Measurements from ENCODE around the gene DEPDC1B.
"Not testable (repeated sequence)": the region's sequence is repeated elsewhere in the genome, so short reads cannot be mapped to it uniquely, and the experiment has no call there.

The DEPDC1B gene

DNA sequence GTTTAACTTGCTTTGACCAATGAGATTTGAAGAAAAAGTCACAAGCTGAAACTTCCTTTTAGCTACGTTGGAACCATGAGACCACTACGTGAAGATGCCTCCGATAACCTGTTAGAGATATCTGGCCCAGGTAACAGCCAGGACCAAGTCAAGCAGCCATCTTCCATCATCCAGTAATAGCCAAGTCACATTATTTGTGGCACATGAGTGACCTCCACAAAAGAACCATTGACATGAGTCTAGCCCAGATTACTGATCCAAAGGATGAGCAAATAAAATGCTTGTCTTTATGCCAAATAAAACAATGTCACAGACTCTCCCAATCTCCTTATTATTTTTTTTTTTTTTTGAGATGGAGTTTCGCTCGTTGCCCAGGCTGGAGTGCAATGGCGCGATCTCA lies 1.6 kb downstream of the DEPDC1B start:
- Histone ChIP-seq H3K36me3 (ENCODE audit: control insufficient read depth, insufficient read depth, low read length) (peaks cover 4% of the 10 kb centered on the region; the same call in 1 of the 2 replicates), H3K9me3 (ENCODE audit: control insufficient read depth, insufficient read depth, low read length) (no peaks in the 10 kb centered on the region), H3K9ac (ENCODE audit: low read depth, low read length) (no peak overlapping the region), H3K4me3 (ENCODE audit: low read depth, low read length) (no peak overlapping the region), H3K27ac (ENCODE audit: low read depth, low read length) (no peak overlapping the region), H3K4me1 (ENCODE audit: control insufficient read depth, insufficient read depth, low read length) (0 out of 2 replicates have a peak, but pooled peaks cover 4% of the 10 kb centered on the region), H3K27me3 (ENCODE audit: control insufficient read depth, insufficient read depth, low read length) (no peaks in the 10 kb centered on the region)

DNA sequence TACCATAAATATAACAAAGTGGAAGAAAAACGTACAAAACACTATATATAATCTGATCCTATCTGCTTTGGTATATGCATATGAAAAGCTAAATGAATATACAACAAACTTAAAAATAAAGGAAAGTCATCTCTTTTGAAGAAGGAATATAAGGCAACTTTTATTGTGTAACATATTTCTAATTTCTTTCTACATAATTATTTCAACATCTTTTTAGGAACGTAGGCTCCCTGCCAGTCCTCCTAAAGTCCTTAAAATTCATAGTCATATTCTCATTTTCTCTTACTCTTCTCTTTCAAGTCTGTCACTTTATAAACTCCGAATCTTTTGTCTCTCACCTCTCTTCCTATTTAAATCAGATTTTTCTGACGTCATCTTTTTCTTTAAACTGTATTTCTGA lies 9.6 kb downstream of the DEPDC1B start:
- H3K27ac ChIP-seq (ENCODE audit: low read depth, low read length) = no peak overlapping the region
- H3K36me3 ChIP-seq (ENCODE audit: control insufficient read depth, insufficient read depth, low read length) = peaks cover 23% of the 10 kb centered on the region
- H3K4me3 ChIP-seq (ENCODE audit: low read depth, low read length) = no peak overlapping the region
- H3K9ac ChIP-seq (ENCODE audit: low read depth, low read length) = no peak overlapping the region
- H3K27me3 ChIP-seq (ENCODE audit: control insufficient read depth, insufficient read depth, low read length) = no peaks in the 10 kb centered on the region
- peaks cover 7% of the 10 kb centered on the region; the same call in 1 of the 2 replicates for H3K4me1 ChIP-seq (ENCODE audit: control insufficient read depth, insufficient read depth, low read length)
- H3K9me3 ChIP-seq (ENCODE audit: control insufficient read depth, insufficient read depth, low read length) = no peaks in the 10 kb centered on the region

DNA sequence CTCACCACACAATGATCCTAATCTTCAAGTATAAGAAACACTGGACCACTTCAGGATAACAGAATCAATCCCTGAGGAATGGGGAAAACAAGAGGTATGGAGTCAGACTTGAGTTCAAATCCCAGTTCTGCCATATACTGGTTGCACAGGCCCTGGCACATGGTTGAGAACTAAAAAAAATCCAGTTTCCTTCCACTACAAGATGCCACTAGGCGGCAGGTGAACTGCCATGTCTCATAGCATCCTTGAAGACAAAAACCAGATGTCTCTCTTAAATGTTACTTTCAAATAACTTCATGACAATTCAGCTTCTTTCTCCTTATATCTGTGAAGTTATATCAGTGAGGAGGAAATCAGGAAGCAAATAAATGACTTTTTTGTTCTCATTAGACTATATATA lies 11.0 kb downstream of the DEPDC1B start:
- no peak overlapping the region for H3K27ac ChIP-seq (ENCODE audit: low read depth, low read length)
- H3K27me3 ChIP-seq (ENCODE audit: control insufficient read depth, insufficient read depth, low read length) = no peaks in the 10 kb centered on the region
- peaks cover 32% of the 10 kb centered on the region for H3K36me3 ChIP-seq (ENCODE audit: control insufficient read depth, insufficient read depth, low read length)
- H3K4me1 ChIP-seq (ENCODE audit: control insufficient read depth, insufficient read depth, low read length) = peaks cover 7% of the 10 kb centered on the region; the same call in 1 of the 2 replicates
- no peak overlapping the region for H3K4me3 ChIP-seq (ENCODE audit: low read depth, low read length)
- no peak overlapping the region for H3K9ac ChIP-seq (ENCODE audit: low read depth, low read length)
- no peaks in the 10 kb centered on the region for H3K9me3 ChIP-seq (ENCODE audit: control insufficient read depth, insufficient read depth, low read length)

DNA sequence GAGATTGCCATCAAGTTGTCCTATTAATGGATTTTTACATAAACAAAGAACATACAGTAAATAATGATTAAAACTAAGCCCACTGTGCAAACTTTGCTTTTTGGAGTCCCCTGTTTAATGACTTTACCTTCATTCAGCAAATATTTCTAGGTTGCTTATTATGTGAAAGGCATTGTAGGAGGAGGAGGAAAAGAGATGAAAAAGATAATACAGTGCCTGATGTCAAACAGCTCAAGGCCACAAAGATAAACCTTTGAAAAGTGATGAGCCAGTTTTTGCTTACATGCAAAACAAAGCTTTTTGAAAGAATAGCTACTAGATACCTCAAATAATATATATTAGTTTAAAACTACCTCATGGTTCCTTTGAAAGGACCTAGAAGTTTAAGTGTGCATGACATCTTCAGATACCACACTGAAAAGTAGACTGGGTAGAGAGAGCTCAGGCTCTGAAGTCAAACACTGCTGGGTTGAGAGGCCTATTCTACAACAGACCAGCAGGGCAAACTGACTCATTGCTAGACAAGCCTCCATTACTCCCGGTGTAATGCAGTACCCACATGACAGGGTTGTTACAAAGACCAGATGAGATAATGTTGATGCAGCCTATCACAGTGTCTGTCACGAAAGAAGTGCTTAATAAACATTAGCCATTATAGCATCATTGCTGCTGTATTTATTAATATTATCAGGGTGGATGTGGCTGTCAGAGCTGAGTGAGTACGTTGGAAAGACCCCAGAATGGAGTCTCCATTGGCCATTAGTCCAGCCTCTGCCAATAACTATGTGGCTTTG lies 11.8 kb downstream of the DEPDC1B start:
- Histone ChIP-seq H3K36me3 (ENCODE audit: control insufficient read depth, insufficient read depth, low read length) (peaks cover 34% of the 10 kb centered on the region), H3K9me3 (ENCODE audit: control insufficient read depth, insufficient read depth, low read length) (no peaks in the 10 kb centered on the region), H3K27ac (ENCODE audit: low read depth, low read length) (no peak overlapping the region), H3K4me1 (ENCODE audit: control insufficient read depth, insufficient read depth, low read length) (peaks cover 7% of the 10 kb centered on the region; the same call in 1 of the 2 replicates), H3K4me3 (ENCODE audit: low read depth, low read length) (no peak overlapping the region), H3K27me3 (ENCODE audit: control insufficient read depth, insufficient read depth, low read length) (no peaks in the 10 kb centered on the region), H3K9ac (ENCODE audit: low read depth, low read length) (no peak overlapping the region)

DNA sequence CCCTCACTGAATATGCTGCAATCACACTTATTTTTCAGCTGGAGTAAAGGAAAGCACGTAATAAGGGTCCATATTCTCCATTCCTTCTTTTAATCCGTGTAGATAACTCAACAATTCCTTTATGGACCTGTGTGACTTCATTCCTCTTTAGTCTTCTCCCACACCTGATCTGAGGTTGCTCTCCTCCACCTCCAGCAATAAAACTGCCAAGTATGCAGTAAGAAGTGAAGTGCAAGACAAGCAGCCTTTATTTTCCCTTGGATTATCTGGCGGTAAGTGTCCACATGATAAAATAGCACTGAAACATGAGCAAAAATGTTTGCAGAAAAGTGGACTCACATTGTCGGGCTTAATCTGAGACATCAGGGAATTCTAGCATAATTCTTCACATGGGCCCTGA lies 13.8 kb downstream of the DEPDC1B start:
- Histone ChIP-seq H3K4me3 (ENCODE audit: low read depth, low read length) (no peak overlapping the region), H3K36me3 (ENCODE audit: control insufficient read depth, insufficient read depth, low read length) (peaks cover 34% of the 10 kb centered on the region), H3K9ac (ENCODE audit: low read depth, low read length) (no peak overlapping the region), H3K4me1 (ENCODE audit: control insufficient read depth, insufficient read depth, low read length) (peaks cover 5% of the 10 kb centered on the region; the same call in 1 of the 2 replicates), H3K27me3 (ENCODE audit: control insufficient read depth, insufficient read depth, low read length) (no peaks in the 10 kb centered on the region), H3K27ac (ENCODE audit: low read depth, low read length) (no peak overlapping the region), H3K9me3 (ENCODE audit: control insufficient read depth, insufficient read depth, low read length) (no peaks in the 10 kb centered on the region)

DNA sequence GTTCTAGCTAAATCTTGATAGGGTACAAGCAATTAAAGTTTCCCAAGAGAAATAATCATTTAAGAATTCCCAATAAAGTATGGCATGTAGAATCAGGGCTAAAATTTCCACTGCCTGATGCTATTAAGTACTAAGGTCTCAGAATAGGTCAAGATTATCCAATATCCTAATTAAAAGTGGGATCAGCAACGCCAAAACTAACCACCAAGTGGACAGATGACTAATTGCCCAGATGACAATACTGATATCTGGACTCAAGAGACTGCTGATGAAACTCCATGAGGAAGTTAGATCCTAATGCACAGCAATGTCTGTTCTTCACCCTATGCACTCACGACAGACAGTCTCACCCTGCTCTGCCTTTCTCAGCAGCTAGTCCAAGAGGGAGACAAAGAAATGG lies 14.3 kb downstream of the DEPDC1B start:
- Histone ChIP-seq H3K4me1 (ENCODE audit: control insufficient read depth, insufficient read depth, low read length) (peaks cover 9% of the 10 kb centered on the region), H3K27me3 (ENCODE audit: control insufficient read depth, insufficient read depth, low read length) (no peaks in the 10 kb centered on the region), H3K9ac (ENCODE audit: low read depth, low read length) (no peak overlapping the region), H3K9me3 (ENCODE audit: control insufficient read depth, insufficient read depth, low read length) (no peaks in the 10 kb centered on the region), H3K4me3 (ENCODE audit: low read depth, low read length) (no peak overlapping the region), H3K27ac (ENCODE audit: low read depth, low read length) (no peak overlapping the region), H3K36me3 (ENCODE audit: control insufficient read depth, insufficient read depth, low read length) (peaks cover 34% of the 10 kb centered on the region)

DNA sequence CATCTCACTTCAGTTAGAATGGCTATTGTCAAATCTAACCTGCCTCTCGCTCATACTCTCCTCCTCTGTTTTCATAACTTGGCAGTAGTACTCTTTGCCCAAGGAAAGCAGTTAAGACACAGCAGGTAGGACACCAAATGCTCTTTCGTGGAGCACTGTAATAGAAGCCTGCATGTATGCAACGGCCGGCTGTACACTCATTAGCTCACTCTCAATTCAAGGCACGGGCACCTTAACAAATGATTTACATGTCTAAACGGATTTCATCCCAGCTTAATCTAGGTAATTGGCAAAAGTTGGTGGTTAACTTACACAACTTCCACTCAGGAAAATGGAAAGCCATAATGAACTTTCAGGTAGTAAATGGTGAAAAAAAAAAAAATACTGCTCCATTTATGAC lies 14.9 kb downstream of the DEPDC1B start:
- Histone ChIP-seq H3K27me3 (ENCODE audit: control insufficient read depth, insufficient read depth, low read length) (no peaks in the 10 kb centered on the region), H3K9me3 (ENCODE audit: control insufficient read depth, insufficient read depth, low read length) (no peaks in the 10 kb centered on the region), H3K4me1 (ENCODE audit: control insufficient read depth, insufficient read depth, low read length) (peaks cover 9% of the 10 kb centered on the region), H3K9ac (ENCODE audit: low read depth, low read length) (no peak overlapping the region), H3K4me3 (ENCODE audit: low read depth, low read length) (no peak overlapping the region), H3K27ac (ENCODE audit: low read depth, low read length) (no peak overlapping the region), H3K36me3 (ENCODE audit: control insufficient read depth, insufficient read depth, low read length) (peaks cover 34% of the 10 kb centered on the region)

DNA sequence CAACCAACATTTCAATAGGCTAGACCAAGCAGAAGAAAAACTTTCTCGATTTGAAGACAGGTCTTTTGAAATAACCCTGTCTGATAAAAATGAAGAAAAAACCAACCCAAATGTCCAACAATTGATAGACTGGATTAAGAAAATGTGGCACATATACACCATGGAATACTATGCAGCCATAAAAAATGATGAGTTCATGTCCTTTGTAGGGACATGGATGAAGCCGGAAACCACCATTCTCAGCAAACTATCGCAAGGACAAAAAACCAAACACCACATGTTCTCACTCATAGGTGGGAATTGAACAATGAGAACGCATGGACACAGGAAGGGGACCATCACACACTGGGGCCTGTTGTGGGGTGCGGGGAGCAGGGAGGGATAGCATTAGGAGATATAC lies 18.0 kb downstream of the DEPDC1B start:
- not testable (repeated sequence) for H3K27ac ChIP-seq (ENCODE audit: low read depth, low read length); H3K4me1 ChIP-seq (ENCODE audit: control insufficient read depth, insufficient read depth, low read length); H3K9me3 ChIP-seq (ENCODE audit: control insufficient read depth, insufficient read depth, low read length); H3K9ac ChIP-seq (ENCODE audit: low read depth, low read length); H3K27me3 ChIP-seq (ENCODE audit: control insufficient read depth, insufficient read depth, low read length); H3K4me3 ChIP-seq (ENCODE audit: low read depth, low read length)
- peaks cover 36% of the 10 kb centered on the region for H3K36me3 ChIP-seq (ENCODE audit: control insufficient read depth, insufficient read depth, low read length)

DNA sequence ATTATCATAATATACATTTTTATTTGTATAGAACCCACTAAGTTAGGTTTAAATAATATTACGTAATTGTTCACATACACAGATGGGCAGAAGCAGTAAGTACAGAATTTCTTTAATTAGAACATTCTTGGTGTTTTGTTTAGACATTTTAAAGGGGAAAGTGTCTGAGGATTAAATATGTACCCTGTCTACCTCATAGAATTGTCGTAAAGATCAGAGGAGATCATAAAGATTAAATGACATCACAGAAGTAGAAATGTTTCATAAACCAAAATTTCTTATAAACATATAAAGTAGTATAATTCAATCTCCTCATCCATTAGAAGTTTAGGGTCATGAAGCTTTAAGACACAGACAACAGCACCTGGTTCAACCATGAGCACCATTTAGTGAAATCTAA lies 20.1 kb downstream of the DEPDC1B start:
- H3K27me3 ChIP-seq (ENCODE audit: control insufficient read depth, insufficient read depth, low read length) = no peaks in the 10 kb centered on the region
- no peak overlapping the region for H3K27ac ChIP-seq (ENCODE audit: low read depth, low read length)
- H3K9ac ChIP-seq (ENCODE audit: low read depth, low read length) = no peak overlapping the region
- H3K36me3 ChIP-seq (ENCODE audit: control insufficient read depth, insufficient read depth, low read length) = peaks cover 14% of the 10 kb centered on the region
- no peaks in the 10 kb centered on the region for H3K9me3 ChIP-seq (ENCODE audit: control insufficient read depth, insufficient read depth, low read length)
- H3K4me1 ChIP-seq (ENCODE audit: control insufficient read depth, insufficient read depth, low read length) = peaks cover 9% of the 10 kb centered on the region
- H3K4me3 ChIP-seq (ENCODE audit: low read depth, low read length) = no peak overlapping the region

DNA sequence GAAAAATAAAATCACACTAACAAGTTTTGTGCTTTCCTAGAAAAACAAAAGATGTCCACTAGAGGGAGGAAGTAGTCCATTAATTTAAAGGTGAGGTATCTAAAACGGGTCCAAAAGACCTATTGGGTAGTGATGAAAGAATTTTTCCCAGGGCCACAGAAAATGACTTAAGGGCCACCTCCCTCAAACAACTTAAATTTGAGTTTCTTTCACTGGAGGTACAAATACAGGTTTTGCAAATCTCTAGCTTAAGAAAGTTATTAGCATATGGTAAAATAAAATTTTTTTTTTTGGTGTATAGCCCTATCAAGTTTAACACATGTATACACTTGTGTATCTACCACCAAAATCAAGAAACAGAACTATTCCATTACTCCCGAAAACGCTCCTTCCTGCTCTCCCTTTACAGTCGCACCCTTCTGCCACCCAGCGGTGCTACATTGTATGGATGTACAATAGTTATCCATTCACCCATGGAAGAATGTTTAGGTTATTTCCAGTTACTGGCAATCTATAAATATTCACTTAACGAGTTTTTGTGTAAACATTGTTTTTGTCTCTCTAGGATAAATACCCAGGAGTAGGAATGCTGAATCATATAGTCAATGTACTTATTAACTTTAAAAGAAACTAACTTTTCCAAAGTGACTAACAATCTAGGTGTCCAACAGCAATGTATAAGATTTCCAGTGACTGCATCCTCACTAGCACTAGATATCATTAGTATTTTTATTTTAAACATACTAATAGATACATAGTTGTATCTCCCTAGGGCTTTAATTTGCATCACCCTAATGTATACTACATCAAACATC lies 21.9 kb downstream of the DEPDC1B start:
- Histone ChIP-seq H3K4me1 (ENCODE audit: control insufficient read depth, insufficient read depth, low read length) (peaks cover 13% of the 10 kb centered on the region), H3K9me3 (ENCODE audit: control insufficient read depth, insufficient read depth, low read length) (no peaks in the 10 kb centered on the region), H3K36me3 (ENCODE audit: control insufficient read depth, insufficient read depth, low read length) (peaks cover 4% of the 10 kb centered on the region), H3K27me3 (ENCODE audit: control insufficient read depth, insufficient read depth, low read length) (no peaks in the 10 kb centered on the region), H3K9ac (ENCODE audit: low read depth, low read length) (no peak overlapping the region), H3K4me3 (ENCODE audit: low read depth, low read length) (no peak overlapping the region), H3K27ac (ENCODE audit: low read depth, low read length) (no peak overlapping the region)

DNA sequence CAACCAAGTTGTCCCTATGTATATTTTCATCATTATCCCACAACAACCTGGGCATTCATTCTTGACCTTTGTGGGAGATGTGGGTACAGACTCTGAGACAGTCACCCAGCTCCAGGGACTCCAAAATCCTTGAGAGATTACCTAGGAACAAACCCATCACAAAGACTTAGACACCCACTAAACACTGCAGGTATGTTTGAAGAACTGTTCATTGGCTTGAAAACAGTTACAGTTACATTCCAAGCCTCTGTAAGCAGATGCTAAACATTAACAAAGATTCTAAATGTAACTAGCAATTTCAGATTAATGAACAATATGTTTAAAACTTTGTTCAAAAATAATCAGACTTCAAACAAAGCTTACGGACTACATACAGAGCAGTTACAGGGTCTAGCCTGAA lies 24.7 kb downstream of the DEPDC1B start:
- Histone ChIP-seq H3K27ac (ENCODE audit: low read depth, low read length) (no peak overlapping the region), H3K9ac (ENCODE audit: low read depth, low read length) (no peak overlapping the region), H3K27me3 (ENCODE audit: control insufficient read depth, insufficient read depth, low read length) (no peaks in the 10 kb centered on the region), H3K4me1 (ENCODE audit: control insufficient read depth, insufficient read depth, low read length) (peaks cover 7% of the 10 kb centered on the region; the same call in 1 of the 2 replicates), H3K36me3 (ENCODE audit: control insufficient read depth, insufficient read depth, low read length) (peaks cover 10% of the 10 kb centered on the region), H3K9me3 (ENCODE audit: control insufficient read depth, insufficient read depth, low read length) (no peaks in the 10 kb centered on the region), H3K4me3 (ENCODE audit: low read depth, low read length) (no peak overlapping the region)
